Measurements from ENCODE around the gene LGMN. TPM values are rescaled to one million over a fixed set of nuclear protein-coding genes. Genes with fewer than 3 reads are reported as not detected.

Gene LGMN
- polyA plus RNA-seq, 1 donor from 2014 or later, result 48.0 TPM

- no peaks in the 10 kb centered on the region for H3K36me3 ChIP-seq (ENCODE audit: insufficient read depth, low read length)
- H4K20me1 ChIP-seq (ENCODE audit: insufficient read depth), result no peaks in the 10 kb centered on the region
- H3K9me2 ChIP-seq (ENCODE audit: insufficient read depth, low read length), result no peaks in the 10 kb centered on the region
- H3K9ac ChIP-seq (ENCODE audit: low read length), result no peak overlapping the region
- H3F3A ChIP-seq (ENCODE audit: insufficient read depth, low read length, poor library complexity, severe bottlenecking), result no peaks in the 10 kb centered on the region
- no peak overlapping the region for H2AFZ ChIP-seq (ENCODE audit: low read depth, low read length)
- no peak overlapping the region for H3K4me2 ChIP-seq (ENCODE audit: low read length)
- no peaks in the 10 kb centered on the region for H3K27me3 ChIP-seq (ENCODE audit: insufficient read depth, low read depth, low read length)
- H3K27ac ChIP-seq (ENCODE audit: low read length), result no peak overlapping the region
- no peak for TF ChIP-seq REST (IDR thresholded peaks at IDR 0.05; ENCODE audit: borderline replicate concordance)
- no peak for TF ChIP-seq MXI1 (conservative IDR thresholded peaks at IDR 0.05; ENCODE audit: poor library complexity, severe bottlenecking)
- no peak for TF ChIP-seq RAD21 (conservative IDR thresholded peaks at IDR 0.05)
- no peak for TF ChIP-seq EP300 (conservative IDR thresholded peaks at IDR 0.05; ENCODE audit: poor library complexity, severe bottlenecking)
- no peak for TF ChIP-seq SMC3 (conservative IDR thresholded peaks at IDR 0.05; ENCODE audit: poor library complexity)
- TF ChIP-seq TAF1 (IDR thresholded peaks at IDR 0.05; ENCODE audit: low read depth), result no peak
- H3K9me3 ChIP-seq (ENCODE audit: low read length), result no peaks in the 10 kb centered on the region
- no peak overlapping the region for H3K4me3 ChIP-seq (ENCODE audit: low read length)
- H3K79me2 ChIP-seq (replicated peaks; ENCODE audit: insufficient read depth, low read length), result no peaks in the 10 kb centered on the region
Measured at GRCh38 chr14:92774572-92774971, 26.1 kb upstream of the LGMN start.

DNA sequence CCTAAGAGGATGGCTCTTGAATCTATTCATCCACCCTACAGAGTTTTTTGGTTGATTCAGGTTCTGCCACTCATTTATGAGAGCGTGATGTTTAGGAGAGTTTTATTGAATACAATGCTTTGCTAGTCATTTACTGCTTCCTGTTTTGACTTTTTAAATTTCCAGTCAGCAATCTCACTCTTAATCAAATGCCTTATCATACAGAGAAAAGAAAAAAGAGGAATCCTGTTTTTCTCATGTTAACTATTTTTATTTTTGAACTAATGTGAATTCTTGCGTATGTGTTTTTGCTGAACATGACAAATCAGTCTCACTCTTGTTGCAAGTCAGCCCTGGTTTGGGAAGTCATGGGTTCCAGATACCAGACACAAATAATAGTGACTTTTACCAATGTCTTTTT lies 22.1 kb upstream of the LGMN start:
- H2AFZ ChIP-seq (ENCODE audit: low read depth, low read length), result no peak overlapping the region
- no peak overlapping the region for H3K9ac ChIP-seq (ENCODE audit: low read length)
- TF ChIP-seq RAD21 (conservative IDR thresholded peaks at IDR 0.05) (no peak), TAF1 (IDR thresholded peaks at IDR 0.05; ENCODE audit: low read depth) (no peak), EZH2 (IDR thresholded peaks at IDR 0.05; ENCODE audit: borderline replicate concordance, insufficient read depth, low read length, poor library complexity, severe bottlenecking) (no peak), SMC3 (conservative IDR thresholded peaks at IDR 0.05; ENCODE audit: poor library complexity) (no peak), MXI1 (conservative IDR thresholded peaks at IDR 0.05; ENCODE audit: poor library complexity, severe bottlenecking) (no peak), EP300 (conservative IDR thresholded peaks at IDR 0.05; ENCODE audit: poor library complexity, severe bottlenecking) (no peak), REST (IDR thresholded peaks at IDR 0.05; ENCODE audit: borderline replicate concordance) (no peak), POLR2AphosphoS5 (IDR thresholded peaks at IDR 0.05) (no peak)
- TF ChIP-seq, protein P1, sequence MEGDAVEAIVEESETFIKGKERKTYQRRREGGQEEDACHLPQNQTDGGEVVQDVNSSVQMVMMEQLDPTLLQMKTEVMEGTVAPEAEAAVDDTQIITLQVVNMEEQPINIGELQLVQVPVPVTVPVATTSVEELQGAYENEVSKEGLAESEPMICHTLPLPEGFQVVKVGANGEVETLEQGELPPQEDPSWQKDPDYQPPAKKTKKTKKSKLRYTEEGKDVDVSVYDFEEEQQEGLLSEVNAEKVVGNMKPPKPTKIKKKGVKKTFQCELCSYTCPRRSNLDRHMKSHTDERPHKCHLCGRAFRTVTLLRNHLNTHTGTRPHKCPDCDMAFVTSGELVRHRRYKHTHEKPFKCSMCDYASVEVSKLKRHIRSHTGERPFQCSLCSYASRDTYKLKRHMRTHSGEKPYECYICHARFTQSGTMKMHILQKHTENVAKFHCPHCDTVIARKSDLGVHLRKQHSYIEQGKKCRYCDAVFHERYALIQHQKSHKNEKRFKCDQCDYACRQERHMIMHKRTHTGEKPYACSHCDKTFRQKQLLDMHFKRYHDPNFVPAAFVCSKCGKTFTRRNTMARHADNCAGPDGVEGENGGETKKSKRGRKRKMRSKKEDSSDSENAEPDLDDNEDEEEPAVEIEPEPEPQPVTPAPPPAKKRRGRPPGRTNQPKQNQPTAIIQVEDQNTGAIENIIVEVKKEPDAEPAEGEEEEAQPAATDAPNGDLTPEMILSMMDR (IDR thresholded peaks at IDR 0.05; ENCODE audit: poor library complexity, severe bottlenecking), result no peak
- H3K27ac ChIP-seq (ENCODE audit: low read length), result no peak overlapping the region
- H3K4me2 ChIP-seq (ENCODE audit: low read length), result no peak overlapping the region
- H3K9me3 ChIP-seq (ENCODE audit: low read length), result no peaks in the 10 kb centered on the region
- no peaks in the 10 kb centered on the region for H3K36me3 ChIP-seq (ENCODE audit: insufficient read depth, low read length)
- H3K4me3 ChIP-seq (ENCODE audit: low read length), result no peak overlapping the region
- no peaks in the 10 kb centered on the region for H3K79me2 ChIP-seq (replicated peaks; ENCODE audit: insufficient read depth, low read length)
- no peaks in the 10 kb centered on the region for H3F3A ChIP-seq (ENCODE audit: insufficient read depth, low read length, poor library complexity, severe bottlenecking)
- no peaks in the 10 kb centered on the region for H3K27me3 ChIP-seq (ENCODE audit: insufficient read depth, low read depth, low read length)
- H4K20me1 ChIP-seq (ENCODE audit: insufficient read depth), result no peaks in the 10 kb centered on the region
- no peaks in the 10 kb centered on the region for H3K9me2 ChIP-seq (ENCODE audit: insufficient read depth, low read length)

All from neural cell (in vitro differentiated cells).